Mesothelial cell of epicardium (in vitro differentiated cells): Measurements from ENCODE around the gene CYB561A3. TPM values are rescaled to one million over a fixed set of nuclear protein-coding genes. Genes with fewer than 3 reads are reported as not detected.

Experiments
- DNase-seq, 2 experiments: peaks; one replicate each; pipeline ENCODE4 v3.0.0; 2021; ENCODE audit warnings: low spot score in 2 of 2; ENCODE audit not compliant: unreplicated experiment in 2 of 2
- H3K27ac Mint-ChIP-seq: 2 replicates; pipeline ENCODE4 v1.8.0; 2021; ENCODE audit warnings: mixed read lengths
- H3K27me3 Mint-ChIP-seq: 2 replicates; pipeline ENCODE4 v1.8.0; 2021; ENCODE audit warnings: low read depth, mixed read lengths
- H3K36me3 Mint-ChIP-seq: 2 replicates; pipeline ENCODE4 v1.8.0; 2021; ENCODE audit warnings: mixed read lengths
- H3K4me1 Mint-ChIP-seq: 2 replicates; pipeline ENCODE4 v1.8.0; 2021; ENCODE audit warnings: mixed read lengths
- H3K4me3 Mint-ChIP-seq: 2 replicates; pipeline ENCODE4 v1.8.0; 2021; ENCODE audit warnings: mild to moderate bottlenecking, moderate library complexity, mixed read lengths
- H3K9me3 Mint-ChIP-seq: 2 replicates; pipeline ENCODE4 v1.8.0; 2021; ENCODE audit warnings: mixed read lengths
- total RNA-seq: library from RNA; stranded (reverse); gene quantifications from 3 replicates; pipeline ENCODE4 v1.2.1, GENCODE V29; 2021
- TF ChIP-seq, protein P1 (sequence below): fragments of 200-600 bp; sonication (generic); IDR thresholded peaks from one replicate; pipeline ENCODE4 v1.5.0; 2021; ENCODE audit warnings: antibody characterized with exemption; ENCODE audit not compliant: unreplicated experiment

The CYB561A3 gene, protein sequence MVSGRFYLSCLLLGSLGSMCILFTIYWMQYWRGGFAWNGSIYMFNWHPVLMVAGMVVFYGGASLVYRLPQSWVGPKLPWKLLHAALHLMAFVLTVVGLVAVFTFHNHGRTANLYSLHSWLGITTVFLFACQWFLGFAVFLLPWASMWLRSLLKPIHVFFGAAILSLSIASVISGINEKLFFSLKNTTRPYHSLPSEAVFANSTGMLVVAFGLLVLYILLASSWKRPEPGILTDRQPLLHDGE
- total RNA-seq, result 26.3 to 31.8 TPM (median 28.0 TPM) in 3 replicates

DNA sequence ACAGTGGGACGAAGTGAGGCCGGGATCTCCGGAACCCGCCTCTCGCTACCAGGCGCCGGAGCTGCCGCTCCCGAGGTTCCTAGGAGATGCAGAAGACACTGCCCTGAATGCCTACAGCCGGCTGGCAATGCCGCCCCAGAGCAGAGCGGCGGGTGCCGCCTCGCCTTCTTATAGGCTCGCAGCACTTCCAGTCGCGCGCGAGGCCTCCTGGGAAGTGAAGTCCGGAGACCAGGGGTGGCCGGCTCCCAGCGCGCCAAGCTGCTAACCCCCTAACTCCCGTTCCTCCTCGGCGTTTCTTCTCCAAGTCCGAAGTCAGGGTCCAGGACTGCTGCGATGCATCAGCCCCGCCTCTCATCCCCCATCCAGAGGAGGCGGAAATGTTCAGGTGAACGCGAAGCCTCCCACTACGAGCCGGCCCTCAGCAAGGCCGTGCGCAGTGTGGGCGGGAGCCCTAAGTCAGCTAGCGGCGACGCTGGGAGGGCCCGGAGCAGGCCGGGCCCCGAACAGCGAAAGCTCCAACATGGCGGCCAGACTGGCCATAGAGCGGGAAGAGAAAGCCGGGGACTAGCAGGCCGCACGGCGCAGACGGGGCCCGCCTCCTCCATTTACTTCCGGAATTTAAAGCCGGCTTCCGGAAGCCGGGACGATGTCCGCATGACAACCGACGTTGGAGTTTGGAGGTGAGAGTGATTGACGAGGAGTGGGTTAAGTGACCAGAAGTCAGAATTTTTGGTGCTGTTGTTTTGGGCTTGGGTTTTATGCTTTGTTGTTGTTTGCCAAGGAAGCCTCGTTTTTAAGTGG lies at the start of gene CYB561A3, which contains the start of gene TMEM138:
CYB561A3 (minus strand) TSS at position 142 of the 801 bp plus-strand sequence. CDS start 5,169 bp downstream, outside the sequence.
TMEM138 (plus strand) TSS at position 634 of the 801 bp plus-strand sequence. CDS start 2,017 bp downstream, outside the sequence.
- peaks cover 27% of the 10 kb centered on the region for H3K4me1 Mint-ChIP-seq
- H3K4me3 Mint-ChIP-seq, result peak within 1 kb of the TSS; percentile 93
- TF ChIP-seq, protein P1, sequence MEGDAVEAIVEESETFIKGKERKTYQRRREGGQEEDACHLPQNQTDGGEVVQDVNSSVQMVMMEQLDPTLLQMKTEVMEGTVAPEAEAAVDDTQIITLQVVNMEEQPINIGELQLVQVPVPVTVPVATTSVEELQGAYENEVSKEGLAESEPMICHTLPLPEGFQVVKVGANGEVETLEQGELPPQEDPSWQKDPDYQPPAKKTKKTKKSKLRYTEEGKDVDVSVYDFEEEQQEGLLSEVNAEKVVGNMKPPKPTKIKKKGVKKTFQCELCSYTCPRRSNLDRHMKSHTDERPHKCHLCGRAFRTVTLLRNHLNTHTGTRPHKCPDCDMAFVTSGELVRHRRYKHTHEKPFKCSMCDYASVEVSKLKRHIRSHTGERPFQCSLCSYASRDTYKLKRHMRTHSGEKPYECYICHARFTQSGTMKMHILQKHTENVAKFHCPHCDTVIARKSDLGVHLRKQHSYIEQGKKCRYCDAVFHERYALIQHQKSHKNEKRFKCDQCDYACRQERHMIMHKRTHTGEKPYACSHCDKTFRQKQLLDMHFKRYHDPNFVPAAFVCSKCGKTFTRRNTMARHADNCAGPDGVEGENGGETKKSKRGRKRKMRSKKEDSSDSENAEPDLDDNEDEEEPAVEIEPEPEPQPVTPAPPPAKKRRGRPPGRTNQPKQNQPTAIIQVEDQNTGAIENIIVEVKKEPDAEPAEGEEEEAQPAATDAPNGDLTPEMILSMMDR, result no peak
- H3K27ac Mint-ChIP-seq, result peak within 1 kb of the TSS; percentile 98
- peaks cover 3% of the 10 kb centered on the region for H3K36me3 Mint-ChIP-seq
- no peaks in the 10 kb centered on the region for H3K27me3 Mint-ChIP-seq
- no peaks in the 10 kb centered on the region for H3K9me3 Mint-ChIP-seq
- peak; percentile 77 to 86 for DNase-seq

DNA sequence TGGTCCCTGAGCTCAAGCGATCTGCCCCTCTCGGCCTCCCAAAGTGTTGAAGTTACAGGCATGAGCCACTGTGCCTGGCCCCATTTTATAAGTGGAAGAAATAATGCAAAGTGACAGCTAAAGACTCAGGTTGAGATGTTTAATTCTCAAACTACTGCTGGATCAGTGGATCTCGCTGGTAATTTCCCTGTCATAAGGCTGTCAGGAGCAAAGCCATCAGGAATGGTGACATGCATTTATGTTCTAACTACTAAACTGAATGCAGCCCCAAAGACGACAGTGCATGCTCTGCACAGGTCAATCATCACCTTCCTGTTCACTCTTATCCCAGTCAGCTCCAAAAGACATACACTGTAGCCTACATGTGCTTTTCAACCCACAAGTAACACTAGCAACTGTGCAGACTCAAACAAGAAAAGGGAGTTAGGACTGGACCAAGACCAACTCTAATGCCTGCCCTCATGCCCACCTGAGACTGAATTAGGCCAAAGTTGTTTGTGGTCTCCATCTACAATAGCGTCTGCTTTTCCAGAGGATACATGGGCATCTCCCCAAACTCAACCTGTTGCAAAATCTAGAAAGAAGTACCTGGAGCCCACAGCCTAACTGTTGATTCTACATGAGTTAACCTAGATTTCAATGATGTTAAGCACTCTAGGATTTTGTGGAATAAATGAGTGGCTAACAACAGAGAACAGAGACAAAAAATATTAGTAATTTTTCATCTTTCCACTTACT lies 45.5 kb upstream of the CYB561A3 start:
- no peak for DNase-seq
- Mint-ChIP-seq H3K36me3 (peaks cover 32% of the 10 kb centered on the region), H3K9me3 (no peaks in the 10 kb centered on the region), H3K27ac (no peak overlapping the region), H3K4me1 (no peaks in the 10 kb centered on the region), H3K27me3 (no peaks in the 10 kb centered on the region), H3K4me3 (no peak overlapping the region)
- TF ChIP-seq, protein P1, result no peak

DNA sequence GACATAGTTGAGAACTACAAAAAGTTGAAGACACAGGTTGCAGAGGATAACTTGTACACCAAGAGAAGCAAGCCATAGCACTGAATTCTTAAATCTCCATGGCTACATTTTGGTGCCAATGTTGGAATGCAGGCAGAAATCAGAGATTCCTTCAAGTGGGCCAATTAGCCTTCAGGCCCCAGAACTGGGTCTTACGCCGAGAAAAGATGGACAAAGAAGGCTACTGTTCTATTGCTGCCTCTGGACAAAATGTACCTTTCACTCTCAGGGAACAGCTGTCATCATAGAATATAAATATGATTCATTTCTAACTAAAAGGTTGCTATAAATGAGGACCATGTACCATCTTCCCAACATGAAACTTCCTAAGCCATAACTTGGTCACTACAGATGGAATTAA lies 44.4 kb upstream of the CYB561A3 start:
- H3K4me1 Mint-ChIP-seq, result no peaks in the 10 kb centered on the region
- no peak overlapping the region for H3K27ac Mint-ChIP-seq
- no peak overlapping the region for H3K4me3 Mint-ChIP-seq
- DNase-seq, result no peak
- peaks cover 23% of the 10 kb centered on the region for H3K36me3 Mint-ChIP-seq
- no peaks in the 10 kb centered on the region for H3K27me3 Mint-ChIP-seq
- TF ChIP-seq, protein P1, result no peak
- no peaks in the 10 kb centered on the region for H3K9me3 Mint-ChIP-seq

DNA sequence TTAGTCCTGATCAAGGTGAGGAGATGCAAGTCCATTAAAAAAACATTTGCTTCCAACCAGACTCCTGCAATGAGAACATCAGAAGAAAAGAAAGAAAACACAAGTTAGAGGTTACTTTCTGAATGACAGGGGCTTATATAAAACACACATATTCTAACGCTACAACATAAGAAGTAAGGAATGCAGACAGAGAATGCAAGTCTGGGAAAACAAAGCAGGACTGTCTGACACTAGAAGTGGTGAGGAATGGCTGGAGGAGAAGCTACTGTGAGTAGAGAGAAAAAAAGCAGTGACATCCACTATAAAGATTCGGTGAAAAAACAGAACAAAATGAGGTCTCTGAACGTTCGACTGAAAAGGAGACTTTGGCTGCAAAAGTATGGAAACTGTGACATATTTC lies 43.0 kb upstream of the CYB561A3 start:
- no peaks in the 10 kb centered on the region for H3K9me3 Mint-ChIP-seq
- DNase-seq, result no peak
- no peak overlapping the region for H3K4me3 Mint-ChIP-seq
- TF ChIP-seq, protein P1, result no peak
- no peaks in the 10 kb centered on the region for H3K4me1 Mint-ChIP-seq
- H3K27me3 Mint-ChIP-seq, result no peaks in the 10 kb centered on the region
- H3K36me3 Mint-ChIP-seq, result peaks cover 20% of the 10 kb centered on the region
- peak overlapping the region; percentile 8 for H3K27ac Mint-ChIP-seq

DNA sequence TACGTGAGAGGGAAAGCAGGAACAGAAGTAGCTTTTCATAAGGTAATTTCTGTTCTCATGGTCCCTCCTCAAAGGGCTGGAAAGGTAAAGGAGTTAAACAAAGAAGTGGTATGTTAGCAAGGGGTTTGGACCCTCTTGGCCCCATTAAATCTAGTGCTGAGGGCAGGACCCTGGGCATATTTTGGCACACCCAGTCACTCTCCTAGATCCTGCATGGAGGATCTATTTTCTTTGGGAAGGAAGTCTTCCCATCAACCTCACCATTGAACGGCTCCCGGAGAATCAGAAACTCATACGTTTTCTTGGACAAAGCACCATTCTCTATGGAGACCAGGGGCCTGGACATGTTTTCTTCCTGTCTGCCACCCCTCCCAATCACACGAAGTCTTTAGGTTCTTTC lies 42.4 kb upstream of the CYB561A3 start:
- peaks cover 20% of the 10 kb centered on the region for H3K36me3 Mint-ChIP-seq
- no peaks in the 10 kb centered on the region for H3K9me3 Mint-ChIP-seq
- H3K27ac Mint-ChIP-seq, result no peak overlapping the region
- DNase-seq, result no peak
- no peak overlapping the region for H3K4me3 Mint-ChIP-seq
- TF ChIP-seq, protein P1, result no peak
- no peaks in the 10 kb centered on the region for H3K27me3 Mint-ChIP-seq
- H3K4me1 Mint-ChIP-seq, result no peaks in the 10 kb centered on the region
